Ovary (tissue), 9 donors: Measurements from ENCODE around the gene TSPO. TPM values are rescaled to one million over a fixed set of nuclear protein-coding genes. Genes with fewer than 3 reads are reported as not detected.
A peak's percentile ranks its signal among the peaks of the same experiment; 100 is the strongest.

ENCODE experiments used
- DNase-seq, 5 donors: peaks; one replicate each; pipeline ENCODE4 v3.0.0-alpha.2; 2019 to 2020
- H3K27ac ChIP-seq, 2 donors: fragments of 200-600 bp; one replicate each; pipeline versions ENCODE4 v1.5.1 to v1.8.0; 2019 to 2022
- H3K27me3 ChIP-seq: fragments of 200-600 bp; one replicate; pipeline ENCODE4 v1.8.0; 2022
- H3K36me3 ChIP-seq: fragments of 200-600 bp; sonication (generic); one replicate; pipeline ENCODE4 v1.5.1; 2019
- H3K4me1 ChIP-seq: one replicate; pipeline ENCODE4 v1.8.1; 2013; ENCODE audit warnings: mild to moderate bottlenecking, moderate library complexity; ENCODE audit not compliant: insufficient read depth
- H3K4me3 ChIP-seq: fragments of 200-600 bp; sonication (generic); one replicate; pipeline ENCODE4 v1.5.1; 2017
- H3K9me3 ChIP-seq, 2 donors: fragments of 200-600 bp in 1 of 2; sonication (generic) in 1 of 2; one replicate each; pipeline versions ENCODE4 v1.5.1 to v1.8.1; 2013 to 2019; ENCODE audit warnings: mild to moderate bottlenecking in 1 of 2, moderate library complexity in 1 of 2
- EP300 ChIP-seq: sonication (generic); formaldehyde crosslinking; IDR thresholded peaks from one replicate; pipeline ENCODE4 v1.6.1; 2017; ENCODE audit warnings: antibody characterized with exemption
- POLR2A ChIP-seq: fragments of 450-650 bp; IDR thresholded peaks from one replicate; pipeline ENCODE4 v1.6.1; 2017; ENCODE audit warnings: antibody characterized with exemption, mild to moderate bottlenecking, moderate library complexity
- WGBS, 3 donors: extraction: QIAGEN DNeasy Blood & Tissue Kit in 1 of 3; methylation state at CpG; one replicate each; pipeline versions ENCODE4 v1.1.5 to v1.1.7; 2013 to 2017; 5-methylcytosine and 5-hydroxymethylcytosine counted together
- intact Hi-C, 4 donors: fragments of 100-400 bp; cut with DNase I; formaldehyde crosslinking; loops; one replicate each; pipeline versions ENCODE4 v1.11.0 to v1.15.1; 2022 to 2023
- polyA plus RNA-seq, 2 donors: library from polyadenylated mRNA; stranded (reverse); fragments of 200-250 nt in 1 of 2; fragments of 350-450 nt in 1 of 2; fragmentation: Illumina TruSeq in 1 of 2; extraction: RNeasy Lipid Tissue Mini Kit (QIAGEN cat#74804) in 1 of 2; gene quantifications; one replicate each; pipeline ENCODE4 v1.2.3, GENCODE V29; 2013 to 2014
- total RNA-seq, 7 donors: library from RNA; depleted of rRNA in 2 of 7; stranded (reverse); fragments of >200 nt in 2 of 7; fragmentation: NEBNext Ultra II Directional in 3 of 7; extraction: Animal tissue kit (Norgen Biotek cat#: 25700) in 3 of 7; gene quantifications; one replicate each; pipeline versions ENCODE4 v1.1.0 to v1.2.4, GENCODE V29; 2016 to 2023
- TF ChIP-seq, protein P1 (sequence below), 3 donors: fragments of 450-650 bp in 2 of 3; fragments of 200-600 bp in 1 of 3; IDR thresholded peaks; one replicate each; pipeline versions ENCODE4 v1.5.1 to v1.8.0; 2016 to 2022; ENCODE audit warnings: antibody characterized with exemption in 3 of 3, mild to moderate bottlenecking in 1 of 3
- donor health status: DM: no; HTN: no; CAD: no; lungs with moderate emphysema.
- donor health status: DM: no; HTN: no; CAD: no.
- donor health status: Bipolar disorder and iron deficiency.
- donor health status: DM: yes; HTN: yes; CAD: no.
- donor health status: DM: no; HTN: no; CAD: no.
- donor health status: DM: yes; HTN: yes; CAD: no.

Gene TSPO
- total and polyA plus RNA-seq, 9 donors = 1.3 to 263 (median 79.1) TPM

DNA sequence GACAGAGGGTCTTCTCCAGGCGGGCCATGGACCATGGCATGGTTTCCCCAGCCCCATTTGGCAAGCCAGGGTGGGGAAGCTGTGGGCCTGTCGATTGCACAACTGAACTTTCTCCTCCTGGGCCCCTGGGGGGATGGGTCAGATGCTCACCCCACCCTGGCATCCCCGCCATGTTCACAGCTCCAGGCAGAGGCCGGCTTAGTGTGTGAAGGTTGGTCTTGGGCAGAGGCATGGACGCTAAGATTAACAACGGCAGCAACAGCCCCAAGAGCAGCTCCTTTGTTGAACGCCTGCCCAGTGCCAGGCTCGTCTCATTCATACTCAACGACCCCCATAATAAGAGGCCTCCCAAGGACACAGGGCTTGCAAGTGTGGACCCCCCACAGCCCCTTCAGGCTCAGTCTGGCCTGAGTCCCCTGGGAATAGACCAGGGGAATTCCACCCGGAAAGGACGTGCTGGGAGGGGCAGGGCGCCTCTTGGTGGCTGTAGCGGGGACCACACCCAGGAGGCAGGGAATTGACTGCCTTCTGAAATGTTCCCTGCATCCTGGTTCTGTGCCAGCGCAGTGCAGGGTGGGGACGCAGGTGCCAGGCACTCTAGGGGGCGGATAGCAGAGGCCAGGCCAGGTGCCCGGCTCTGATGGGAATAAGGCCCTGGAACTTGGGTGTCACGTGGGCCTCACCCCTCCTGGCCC, 8.3 kb downstream of the TSPO start:
- no peak for DNase-seq
- Histone ChIP-seq H3K4me1 (peaks cover 13% of the 10 kb centered on the region), H3K27me3 (no peaks in the 10 kb centered on the region), H3K36me3 (no peaks in the 10 kb centered on the region), H3K9me3 (no peaks in the 10 kb centered on the region), H3K4me3 (no peak overlapping the region), H3K27ac (no peak overlapping the region)
- 71 to 74% (median 74%) methylated on average over 15 to 18 of the region's 18 CpGs for WGBS, 3 donors
- intact Hi-C loops = no loop called here
- TF ChIP-seq EP300 = no peak
- TF ChIP-seq, protein P1, sequence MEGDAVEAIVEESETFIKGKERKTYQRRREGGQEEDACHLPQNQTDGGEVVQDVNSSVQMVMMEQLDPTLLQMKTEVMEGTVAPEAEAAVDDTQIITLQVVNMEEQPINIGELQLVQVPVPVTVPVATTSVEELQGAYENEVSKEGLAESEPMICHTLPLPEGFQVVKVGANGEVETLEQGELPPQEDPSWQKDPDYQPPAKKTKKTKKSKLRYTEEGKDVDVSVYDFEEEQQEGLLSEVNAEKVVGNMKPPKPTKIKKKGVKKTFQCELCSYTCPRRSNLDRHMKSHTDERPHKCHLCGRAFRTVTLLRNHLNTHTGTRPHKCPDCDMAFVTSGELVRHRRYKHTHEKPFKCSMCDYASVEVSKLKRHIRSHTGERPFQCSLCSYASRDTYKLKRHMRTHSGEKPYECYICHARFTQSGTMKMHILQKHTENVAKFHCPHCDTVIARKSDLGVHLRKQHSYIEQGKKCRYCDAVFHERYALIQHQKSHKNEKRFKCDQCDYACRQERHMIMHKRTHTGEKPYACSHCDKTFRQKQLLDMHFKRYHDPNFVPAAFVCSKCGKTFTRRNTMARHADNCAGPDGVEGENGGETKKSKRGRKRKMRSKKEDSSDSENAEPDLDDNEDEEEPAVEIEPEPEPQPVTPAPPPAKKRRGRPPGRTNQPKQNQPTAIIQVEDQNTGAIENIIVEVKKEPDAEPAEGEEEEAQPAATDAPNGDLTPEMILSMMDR (IDR thresholded peaks at IDR 0.05) = no peak
- no peak for TF ChIP-seq POLR2A

DNA sequence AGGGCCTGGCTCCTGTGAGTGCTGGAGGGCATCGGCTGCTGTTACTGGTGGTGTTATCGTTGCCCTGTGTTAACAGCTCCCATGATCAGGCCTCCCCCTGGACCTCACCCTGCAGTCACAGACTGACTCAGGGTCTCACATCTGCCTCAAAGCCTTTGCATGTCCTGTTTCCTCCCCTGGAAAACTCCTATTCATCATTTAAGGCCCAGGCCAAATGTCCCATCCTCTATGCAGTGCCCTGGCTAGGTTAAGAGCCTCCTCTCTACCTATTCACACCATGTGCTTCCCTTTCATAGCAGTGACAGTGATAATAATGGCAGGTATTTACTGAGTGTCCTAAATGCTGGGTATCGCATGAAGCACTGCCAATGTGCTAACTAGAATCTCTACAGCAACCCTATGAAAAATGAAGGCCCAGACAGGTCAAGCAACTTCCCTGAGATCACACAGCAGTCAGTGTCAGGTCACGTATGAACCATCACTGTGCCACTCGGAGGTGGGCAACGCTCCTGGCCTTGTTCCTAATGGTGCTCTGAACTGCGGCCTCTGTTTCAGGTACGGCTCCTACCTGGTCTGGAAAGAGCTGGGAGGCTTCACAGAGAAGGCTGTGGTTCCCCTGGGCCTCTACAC, 9.3 kb downstream of the TSPO start:
- TF ChIP-seq EP300 = no peak
- TF ChIP-seq POLR2A = no peak
- TF ChIP-seq, protein P1 (IDR thresholded peaks at IDR 0.05) = no peak
- H3K4me1 ChIP-seq = peaks cover 13% of the 10 kb centered on the region
- no peaks in the 10 kb centered on the region for H3K9me3 ChIP-seq
- no peaks in the 10 kb centered on the region for H3K36me3 ChIP-seq
- no peak overlapping the region for H3K27ac ChIP-seq
- DNase-seq = no peak
- WGBS, 3 donors = 91 to 94% (median 92%) methylated on average over 8 of the region's 8 CpGs
- no peaks in the 10 kb centered on the region for H3K27me3 ChIP-seq
- no peak overlapping the region for H3K4me3 ChIP-seq
- intact Hi-C loops = no loop called here

DNA sequence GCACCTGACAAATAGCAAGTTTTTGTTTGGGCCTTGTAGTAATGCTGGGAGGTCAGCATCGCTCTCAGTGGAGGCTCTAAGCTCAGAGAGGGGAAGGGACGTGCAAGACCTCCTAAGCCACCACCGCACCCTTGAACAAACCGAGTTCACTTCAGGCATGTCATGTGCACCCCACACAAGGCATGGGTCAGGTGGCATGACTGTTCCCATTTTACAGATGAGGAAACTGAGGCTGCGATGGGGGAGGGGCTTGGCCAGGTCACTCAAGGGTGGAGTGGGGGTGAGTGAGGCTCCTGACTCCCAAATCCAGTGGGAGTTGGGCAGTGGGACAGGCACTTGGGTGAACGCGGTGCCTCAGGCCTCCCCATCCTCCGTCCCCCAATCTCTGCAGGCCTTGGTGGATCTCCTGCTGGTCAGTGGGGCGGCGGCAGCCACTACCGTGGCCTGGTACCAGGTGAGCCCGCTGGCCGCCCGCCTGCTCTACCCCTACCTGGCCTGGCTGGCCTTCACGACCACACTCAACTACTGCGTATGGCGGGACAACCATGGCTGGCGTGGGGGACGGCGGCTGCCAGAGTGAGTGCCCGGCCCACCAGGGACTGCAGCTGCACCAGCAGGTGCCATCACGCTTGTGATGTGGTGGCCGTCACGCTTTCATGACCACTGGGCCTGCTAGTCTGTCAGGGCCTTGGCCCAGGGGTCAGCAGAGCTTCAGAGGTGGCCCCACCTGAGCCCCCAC, 11.2 kb downstream of the TSPO start:
- Histone ChIP-seq H3K27ac (peak overlapping the region in 1 of 2 donors; percentile 56), H3K4me3 (no peak overlapping the region), H3K27me3 (no peaks in the 10 kb centered on the region), H3K36me3 (no peaks in the 10 kb centered on the region), H3K4me1 (peaks cover 13% of the 10 kb centered on the region), H3K9me3 (no peaks in the 10 kb centered on the region)
- intact Hi-C loops = no loop called here
- WGBS, 3 donors = 94 to 96% (median 95%) methylated on average over 23 to 24 of the region's 24 CpGs
- no peak for TF ChIP-seq EP300
- TF ChIP-seq POLR2A = no peak
- TF ChIP-seq, protein P1 (IDR thresholded peaks at IDR 0.05) = no peak
- DNase-seq = peak in 1 of 5 donors; percentile 51

DNA sequence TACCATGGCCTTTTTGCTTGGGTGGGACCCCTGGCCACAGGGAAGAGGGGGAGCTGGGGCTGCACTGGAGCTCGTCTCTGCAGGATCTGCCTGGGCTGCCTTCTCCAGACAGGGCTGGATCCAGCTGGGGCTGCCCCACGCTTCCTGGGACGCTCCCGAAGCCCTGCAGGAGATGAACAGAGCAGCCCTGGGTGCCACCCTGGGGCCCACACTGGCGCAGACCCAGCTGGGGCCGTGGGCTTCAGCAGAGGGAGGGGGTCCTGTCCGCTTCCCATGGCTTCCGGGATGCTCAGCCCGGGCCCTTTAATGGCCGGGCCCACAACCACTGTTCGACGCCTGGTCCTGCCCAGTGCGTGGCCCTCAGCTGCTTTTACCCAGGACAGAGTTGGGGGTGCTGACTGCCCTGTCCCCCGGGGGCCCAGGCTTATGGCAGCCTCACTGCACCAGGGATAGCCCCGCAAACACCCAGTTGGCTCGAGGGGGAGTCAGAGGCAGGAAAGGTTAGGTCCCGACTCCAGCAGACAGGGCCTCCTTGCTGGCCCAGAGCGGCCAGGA, 12.0 kb downstream of the TSPO start:
- peaks cover 13% of the 10 kb centered on the region for H3K4me1 ChIP-seq
- DNase-seq = no peak
- H3K36me3 ChIP-seq = no peaks in the 10 kb centered on the region
- TF ChIP-seq EP300 (no peak), POLR2A (no peak)
- TF ChIP-seq, protein P1 (IDR thresholded peaks at IDR 0.05) = no peak
- 55 to 68% (median 62%) methylated on average over 18 of the region's 18 CpGs for WGBS, 3 donors
- H3K27me3 ChIP-seq = no peaks in the 10 kb centered on the region
- intact Hi-C loops = no loop called here
- peak overlapping the region; percentile 51 to 56 for H3K27ac ChIP-seq
- H3K4me3 ChIP-seq = no peak overlapping the region
- no peaks in the 10 kb centered on the region for H3K9me3 ChIP-seq
